ENCODE data around the gene HADH. TPM values are rescaled to one million over a fixed set of nuclear protein-coding genes. Genes with fewer than 3 reads are reported as not detected.

Gene HADH
- total and polyA plus RNA-seq, 9 donors = 45.4 to 117 (median 62.5) TPM

- intact Hi-C loops (cut with DNase I) = no loop called here
- DNase-seq = no peak
- 77 to 81% (median 78%) methylated on average over 5 of the region's 5 CpGs for WGBS, 3 donors
- Histone ChIP-seq H3K9me3 (no peaks in the 10 kb centered on the region), H3K27ac (no peak overlapping the region), H3K27me3 (no peaks in the 10 kb centered on the region), H3K4me1 (ENCODE audit: insufficient read depth) (peaks cover 3% of the 10 kb centered on the region), H3K4me3 (no peak overlapping the region), H3K36me3 (no peaks in the 10 kb centered on the region)
- TF ChIP-seq POLR2A (IDR thresholded peaks at IDR 0.05) (no peak), CTCF (IDR thresholded peaks at IDR 0.05) (no peak), EP300 (IDR thresholded peaks at IDR 0.05) (no peak)
Observed at GRCh38 chr4:108043526-108043925, 53.8 kb downstream of the HADH start.

GRCh38 chr4:108044951-108045686 is 55.4 kb downstream of the HADH start:
- DNase-seq = no peak
- peaks cover 3% of the 10 kb centered on the region for H3K4me1 ChIP-seq (ENCODE audit: insufficient read depth)
- H3K4me3 ChIP-seq = no peak overlapping the region
- H3K36me3 ChIP-seq = no peaks in the 10 kb centered on the region
- no peaks in the 10 kb centered on the region for H3K27me3 ChIP-seq
- H3K9me3 ChIP-seq = no peaks in the 10 kb centered on the region
- TF ChIP-seq CTCF (IDR thresholded peaks at IDR 0.05) = no peak
- TF ChIP-seq POLR2A (IDR thresholded peaks at IDR 0.05) = no peak
- no peak for TF ChIP-seq EP300 (IDR thresholded peaks at IDR 0.05)
- no peak overlapping the region for H3K27ac ChIP-seq
- intact Hi-C loops (cut with DNase I) = no loop called here
- WGBS, 3 donors = 74 to 76% (median 74%) methylated on average over 9 of the region's 9 CpGs

- DNase-seq = peak in 1 of 5 donors; percentile 40
- Histone ChIP-seq H3K36me3 (no peaks in the 10 kb centered on the region), H3K4me3 (no peak overlapping the region), H3K27ac (no peak overlapping the region), H3K4me1 (ENCODE audit: insufficient read depth) (peaks cover 3% of the 10 kb centered on the region), H3K27me3 (no peaks in the 10 kb centered on the region), H3K9me3 (no peaks in the 10 kb centered on the region)
- no peak for TF ChIP-seq CTCF (IDR thresholded peaks at IDR 0.05)
- TF ChIP-seq POLR2A (IDR thresholded peaks at IDR 0.05) = no peak
- TF ChIP-seq EP300 (IDR thresholded peaks at IDR 0.05) = no peak
- 21 to 29% (median 22%) methylated on average over 3 of the region's 3 CpGs for WGBS, 3 donors
- intact Hi-C loops (cut with DNase I) = no loop called here
Observed at GRCh38 chr4:108045687-108046024, 56.0 kb downstream of the HADH start.

- H3K4me1 ChIP-seq (ENCODE audit: insufficient read depth) = peaks cover 3% of the 10 kb centered on the region
- no peaks in the 10 kb centered on the region for H3K27me3 ChIP-seq
- DNase-seq = no peak
- no peaks in the 10 kb centered on the region for H3K9me3 ChIP-seq
- no peaks in the 10 kb centered on the region for H3K36me3 ChIP-seq
- no peak overlapping the region for H3K27ac ChIP-seq
- intact Hi-C loops (cut with DNase I) = no loop called here
- no peak for TF ChIP-seq CTCF (IDR thresholded peaks at IDR 0.05)
- TF ChIP-seq EP300 (IDR thresholded peaks at IDR 0.05) = no peak
- no peak for TF ChIP-seq POLR2A (IDR thresholded peaks at IDR 0.05)
- no peak overlapping the region for H3K4me3 ChIP-seq
- WGBS, 3 donors = 71 to 79% (median 77%) methylated on average over 2 of the region's 2 CpGs
Observed at GRCh38 chr4:108047199-108047598, 57.5 kb downstream of the HADH start.
